ENCODE results near the gene ADGRB2. TPM values are rescaled to one million over a fixed set of nuclear protein-coding genes. Genes with fewer than 3 reads are reported as not detected.

The ADGRB2 gene
- total RNA-seq, 2 experiments from 2014 or later, result 0.54 to 0.56 TPM

- Mint-ChIP-seq H3K4me3 (no peak overlapping the region), H3K36me3 (ENCODE audit: low read depth) (no peaks in the 10 kb centered on the region), H3K27me3 (peaks cover 2% of the 10 kb centered on the region), H3K9me3 (no peaks in the 10 kb centered on the region), H3K4me1 (ENCODE audit: low read depth) (no peaks in the 10 kb centered on the region), H3K27ac (no peak overlapping the region)
- intact Hi-C loops (cut with micrococcal nuclease), result loop anchor here (10.0 kb wide), 1 partner anchor 59 kb away; no protein-coding TSS in a partner anchor
- no peak for DNase-seq
- no peak for TF ChIP-seq CTCF (IDR thresholded peaks at IDR 0.05)
- ChIA-PET CTCF (interaction anchor here (2.7 kb wide), 1 partner anchor 11 kb away, joined by 9 read pairs; no protein-coding TSS in a partner anchor), POLR2A (no interaction called here)
- no peak for ATAC-seq
These were observed 38.2 kb downstream of the ADGRB2 start for GRCh38 chr1:31725777-31726535.

GRCh38 chr1:31725134-31725533, 39.0 kb downstream of the ADGRB2 start:
- H3K27me3 Mint-ChIP-seq, result peaks cover 2% of the 10 kb centered on the region
- H3K4me3 Mint-ChIP-seq, result no peak overlapping the region
- ChIA-PET POLR2A (no interaction called here), CTCF (interaction anchor here (2.7 kb wide), 1 partner anchor 10 kb away, joined by 9 read pairs; no protein-coding TSS in a partner anchor)
- H3K4me1 Mint-ChIP-seq (ENCODE audit: low read depth), result no peaks in the 10 kb centered on the region
- H3K27ac Mint-ChIP-seq, result no peak overlapping the region
- H3K36me3 Mint-ChIP-seq (ENCODE audit: low read depth), result no peaks in the 10 kb centered on the region
- H3K9me3 Mint-ChIP-seq, result no peaks in the 10 kb centered on the region
- ATAC-seq (no peak), DNase-seq (no peak)
- intact Hi-C loops (cut with micrococcal nuclease), result loop anchor here (10.0 kb wide), 1 partner anchor 60 kb away; no protein-coding TSS in a partner anchor
- no peak for TF ChIP-seq CTCF (IDR thresholded peaks at IDR 0.05)

- Mint-ChIP-seq H3K27me3 (peaks cover 5% of the 10 kb centered on the region), H3K4me1 (ENCODE audit: low read depth) (no peaks in the 10 kb centered on the region), H3K36me3 (ENCODE audit: low read depth) (no peaks in the 10 kb centered on the region), H3K27ac (no peak overlapping the region), H3K4me3 (no peak overlapping the region), H3K9me3 (no peaks in the 10 kb centered on the region)
- intact Hi-C loops (cut with micrococcal nuclease), result loop anchor here (10.0 kb wide), 1 partner anchor 61 kb away; no protein-coding TSS in a partner anchor
- ATAC-seq (no peak), DNase-seq (peak; percentile 67)
- ChIA-PET POLR2A (no interaction called here), CTCF (interaction anchor here (0.6 kb wide), 1 partner anchor 11 kb away, joined by 3 read pairs; no protein-coding TSS in a partner anchor)
- TF ChIP-seq CTCF (IDR thresholded peaks at IDR 0.05), result no peak
These were observed 40.2 kb downstream of the ADGRB2 start for GRCh38 chr1:31723828-31724359.

- H3K9me3 Mint-ChIP-seq, result no peaks in the 10 kb centered on the region
- peaks cover 12% of the 10 kb centered on the region for H3K4me1 Mint-ChIP-seq (ENCODE audit: low read depth)
- no peak overlapping the region for H3K27ac Mint-ChIP-seq
- ATAC-seq (no peak), DNase-seq (no peak)
- TF ChIP-seq CTCF (IDR thresholded peaks at IDR 0.05), result no peak
- no peaks in the 10 kb centered on the region for H3K36me3 Mint-ChIP-seq (ENCODE audit: low read depth)
- no peak overlapping the region for H3K4me3 Mint-ChIP-seq
- ChIA-PET POLR2A (no interaction called here), CTCF (interaction anchor here (1.7 to 1.9 kb wide), 3 partner anchors 11 to 71 kb away, joined by 4 to 10 read pairs (median 5); no protein-coding TSS in a partner anchor)
- H3K27me3 Mint-ChIP-seq, result peaks cover 35% of the 10 kb centered on the region
- intact Hi-C loops (cut with micrococcal nuclease), result loop anchor here (10.0 kb wide), 1 partner anchor 46 kb away; the partner anchor contains the start of gene ADGRB2
These were observed 45.7 kb downstream of the ADGRB2 start for GRCh38 chr1:31718327-31718897.
